Inflammatory macrophage treated with lipopolysaccharide for 1 hour (primary cell): Measurements from ENCODE around the gene GP1BA.
"Not testable (repeated sequence)": the region's sequence is repeated elsewhere in the genome, so short reads cannot be mapped to it uniquely, and the experiment has no call there.

Experiments used
- DNase-seq, 2 donors: peaks; one replicate each; pipeline ENCODE4 v3.0.0-alpha.2; 2020 to 2022

GP1BA gene

GRCh38 chr17:4901648-4902344 is 30.3 kb upstream of the GP1BA start:
- DNase-seq: peak; percentile 73 to 79

- no peak for DNase-seq
Measured at GRCh38 chr17:4902540-4902939, 29.5 kb upstream of the GP1BA start.

GRCh38 chr17:4903051-4903818 is 28.8 kb upstream of the GP1BA start, which contains the start of gene CHRNE:
TSS of gene CHRNE (minus strand) at chr17:4903098. CDS start at chr17:4903063, 35 bp downstream.
- DNase-seq: peak in 1 of 2 donors; percentile 71

DNA sequence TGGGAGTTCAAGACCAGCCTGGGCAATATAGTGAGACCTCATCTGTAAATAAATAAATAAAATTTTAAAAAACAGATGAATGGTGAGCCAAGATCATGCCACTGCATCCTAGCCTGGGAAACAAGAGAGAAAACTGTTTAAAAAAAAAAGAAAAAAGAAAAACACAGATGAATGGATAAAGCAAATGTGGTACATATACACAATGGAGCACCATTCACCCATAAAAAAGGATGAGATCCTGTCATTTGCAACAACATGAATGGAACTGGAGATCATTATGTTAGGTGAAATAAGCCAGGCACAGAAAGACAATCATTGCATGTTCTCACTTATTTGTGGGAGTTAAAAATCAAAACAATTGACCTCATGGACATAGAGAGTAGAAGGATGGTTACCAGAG is 25.4 kb upstream of the GP1BA start:
- DNase-seq: not testable (repeated sequence)

DNA sequence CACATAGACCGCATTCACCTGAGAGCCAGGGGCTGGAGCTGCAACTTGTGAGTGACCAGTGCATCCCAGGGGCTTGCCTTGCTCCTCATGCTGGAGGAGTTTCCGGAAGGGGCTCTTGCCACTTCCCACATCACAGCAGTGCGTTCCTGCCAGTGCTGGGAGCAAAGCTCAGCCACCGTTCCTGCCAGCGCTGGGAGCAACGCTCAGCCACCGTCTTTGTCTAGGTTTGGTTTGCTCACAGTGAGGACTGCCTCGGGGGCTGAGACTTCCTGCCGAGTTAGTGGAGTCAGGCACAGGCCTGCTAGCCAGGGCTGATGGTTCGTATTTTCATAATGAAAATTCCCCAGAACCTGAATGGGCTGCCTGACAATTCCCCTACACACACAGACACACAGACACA is 23.8 kb upstream of the GP1BA start:
- no peak for DNase-seq

DNA sequence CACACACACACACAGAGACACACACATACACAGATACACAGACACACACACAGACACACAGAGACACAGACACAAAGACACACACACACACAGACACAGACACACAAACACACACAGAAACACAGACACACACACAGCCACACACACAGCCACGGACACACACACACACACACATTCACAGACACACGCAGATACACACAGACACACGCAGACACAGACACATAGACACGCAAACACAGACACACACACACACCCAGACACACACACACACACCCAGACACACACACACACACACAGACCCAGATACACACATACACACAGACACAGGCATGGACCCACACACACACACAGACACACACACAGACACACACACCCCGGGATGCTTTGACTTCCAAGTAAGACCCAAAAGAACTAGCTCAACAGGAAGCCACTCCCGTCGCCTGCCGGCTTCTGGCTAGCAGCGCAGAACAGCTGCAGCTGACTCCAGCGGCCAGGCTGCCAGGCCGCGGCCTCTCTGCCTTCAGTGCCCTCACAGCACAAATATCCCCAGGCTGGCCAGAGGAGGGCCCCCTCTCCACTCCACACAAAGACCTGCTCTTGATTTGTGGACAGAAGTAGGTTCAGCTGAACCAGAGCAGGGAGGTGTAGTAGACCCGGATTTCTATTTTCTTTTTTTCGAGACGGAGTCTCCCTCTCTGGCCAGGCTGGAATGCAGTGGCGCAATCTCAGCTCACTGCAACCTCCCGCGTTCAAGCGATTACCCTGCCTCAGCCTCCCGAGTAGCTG is 23.2 kb upstream of the GP1BA start:
- peak; percentile 83 to 90 for DNase-seq

- DNase-seq: no peak
Measured at GRCh38 chr17:4913994-4914393, 18.1 kb upstream of the GP1BA start.

DNA sequence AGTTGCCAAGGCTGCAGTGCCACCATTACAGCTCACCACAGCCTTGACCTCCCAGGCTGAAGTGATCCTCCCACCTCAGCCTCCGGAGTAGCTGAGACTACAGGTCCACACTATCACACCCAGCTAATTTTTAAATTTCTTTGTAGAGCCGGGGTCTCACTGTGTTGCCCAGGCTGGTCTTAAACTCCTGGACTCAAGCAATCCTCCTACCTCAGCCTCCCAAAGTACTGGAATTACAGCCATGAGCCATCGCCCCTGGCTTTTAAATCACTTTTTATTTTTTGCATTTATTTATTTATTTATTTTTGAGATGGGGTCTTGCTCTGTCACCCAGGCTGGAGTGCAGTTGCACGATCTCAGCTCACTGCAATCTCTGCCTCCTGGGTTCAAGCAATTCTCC is 17.5 kb upstream of the GP1BA start:
- DNase-seq: not testable (repeated sequence)

DNA sequence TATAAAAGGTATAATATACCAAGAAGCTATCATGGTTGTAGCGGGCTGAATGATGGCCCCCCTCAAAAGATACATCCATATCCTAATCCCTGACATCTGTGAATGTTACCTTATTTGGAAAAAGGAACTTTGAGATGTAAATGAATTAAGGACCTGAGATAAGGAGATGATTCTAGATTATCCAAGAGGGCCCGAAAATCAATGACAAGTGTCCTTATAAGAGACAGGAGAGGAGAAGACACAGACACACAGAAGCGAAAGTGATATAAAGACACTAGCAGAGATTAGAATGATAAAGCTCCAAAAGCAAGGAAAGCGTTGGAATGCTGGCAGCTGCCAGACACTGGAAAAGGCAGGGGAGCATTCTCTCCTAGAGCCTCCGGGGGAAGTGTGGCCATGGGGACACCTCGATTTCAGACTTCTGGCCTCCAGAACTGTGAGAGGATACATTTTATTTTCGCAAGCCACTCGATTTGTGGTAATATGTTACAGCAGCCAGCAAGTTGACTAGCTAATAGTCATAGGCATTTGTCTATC is 12.5 kb upstream of the GP1BA start:
- DNase-seq: no peak

GRCh38 chr17:4920351-4921048 is 11.6 kb upstream of the GP1BA start:
- peak; percentile 94 to 96 for DNase-seq

GRCh38 chr17:4921320-4921719 is 10.8 kb upstream of the GP1BA start:
- DNase-seq: no peak

DNA sequence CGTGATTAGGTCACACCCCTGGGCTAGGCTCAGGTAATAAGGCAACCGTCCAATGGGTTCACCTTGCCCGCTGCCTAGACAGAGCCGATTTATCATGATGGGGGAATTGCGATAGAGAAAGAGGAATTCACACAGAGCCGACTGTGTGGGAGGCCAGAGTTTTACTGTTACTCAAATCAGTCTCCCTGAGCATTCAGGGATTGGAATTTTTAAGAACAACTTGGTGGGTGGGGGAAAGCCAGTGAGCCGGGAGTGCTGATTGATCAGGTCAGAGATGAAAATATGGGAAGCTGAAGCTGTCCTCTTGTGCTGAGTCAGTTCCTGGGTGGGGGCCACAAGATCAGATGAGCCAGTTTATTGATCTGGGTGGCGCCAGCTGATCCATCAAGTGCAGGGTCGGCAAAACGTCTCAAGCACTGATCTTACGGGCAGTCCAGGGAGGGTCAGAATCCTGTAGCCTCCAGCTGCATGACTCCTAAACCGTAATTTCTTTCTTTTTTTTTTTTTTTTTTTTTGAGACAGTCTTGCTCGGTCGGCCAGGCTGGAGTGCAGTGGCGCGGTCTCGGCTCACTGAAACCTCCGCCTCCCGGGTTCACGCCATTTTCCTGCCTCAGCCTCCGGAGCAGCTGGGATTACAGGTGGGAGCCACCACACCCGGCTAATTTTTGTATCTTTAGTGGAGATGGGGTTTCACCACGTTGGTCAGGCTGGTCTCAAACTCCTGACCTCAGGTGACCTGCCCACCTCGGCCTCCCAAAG is 5.3 kb upstream of the GP1BA start:
- DNase-seq: peak; percentile 89

GRCh38 chr17:4928881-4929280 is 3.2 kb upstream of the GP1BA start:
- no peak for DNase-seq

DNA sequence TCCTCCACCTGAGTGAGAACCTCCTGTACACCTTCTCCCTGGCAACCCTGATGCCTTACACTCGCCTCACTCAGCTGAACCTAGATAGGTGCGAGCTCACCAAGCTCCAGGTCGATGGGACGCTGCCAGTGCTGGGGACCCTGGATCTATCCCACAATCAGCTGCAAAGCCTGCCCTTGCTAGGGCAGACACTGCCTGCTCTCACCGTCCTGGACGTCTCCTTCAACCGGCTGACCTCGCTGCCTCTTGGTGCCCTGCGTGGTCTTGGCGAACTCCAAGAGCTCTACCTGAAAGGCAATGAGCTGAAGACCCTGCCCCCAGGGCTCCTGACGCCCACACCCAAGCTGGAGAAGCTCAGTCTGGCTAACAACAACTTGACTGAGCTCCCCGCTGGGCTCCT is 679 bp downstream of the GP1BA start:
- no peak for DNase-seq

- DNase-seq: no peak
Measured at GRCh38 chr17:4933646-4934045, 1.6 kb downstream of the GP1BA start.

GRCh38 chr17:4934173-4934979 is 2.3 kb downstream of the GP1BA start:
- DNase-seq: peak in 1 of 2 donors; percentile 40

GRCh38 chr17:4935650-4936049 is 3.6 kb downstream of the GP1BA start:
- DNase-seq: no peak

DNA sequence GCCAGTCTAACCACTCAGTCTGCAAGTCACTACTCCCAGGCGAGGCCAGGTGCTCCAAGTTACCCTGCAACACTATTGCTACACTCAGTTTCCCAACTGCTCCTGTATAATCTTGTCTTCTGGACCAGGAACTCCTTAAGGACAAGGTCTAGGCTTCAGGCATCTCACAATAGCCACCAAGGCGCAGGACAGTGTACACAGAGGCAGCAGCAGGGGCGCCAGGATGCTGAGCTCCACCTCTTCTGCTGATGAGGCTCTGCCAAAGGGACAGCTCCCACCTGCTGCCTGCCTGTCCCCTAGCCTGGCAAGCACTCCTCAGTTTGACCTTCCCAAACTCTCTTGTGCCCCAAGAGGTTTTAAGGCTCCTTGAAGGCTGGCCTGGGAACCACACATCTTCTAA is 4.4 kb downstream of the GP1BA start:
- no peak for DNase-seq

GRCh38 chr17:4937553-4937952 is 5.5 kb downstream of the GP1BA start:
- DNase-seq: no peak

GRCh38 chr17:4938069-4938491 is 6.0 kb downstream of the GP1BA start:
- DNase-seq: no peak
